Esophagus squamous epithelium (tissue), 5 donors: ENCODE measurements around the gene IQSEC3. TPM values are rescaled to one million over a fixed set of nuclear protein-coding genes. Genes with fewer than 3 reads are reported as not detected.
"Not testable (repeated sequence)": the region's sequence is repeated elsewhere in the genome, so short reads cannot be mapped to it uniquely, and the experiment has no call there.

Source experiments
- DNase-seq: peaks from one replicate; lab custom pipeline; 2025; lab: John Stamatoyannopoulos, UW
- H3K27ac ChIP-seq, 4 donors: fragments of 200-600 bp; sonication (generic); one replicate each; pipeline ENCODE4 v1.5.1; 2016 to 2019; ENCODE audit warnings: mild to moderate bottlenecking in 1 of 4
- H3K27me3 ChIP-seq, 4 donors: fragments of 200-600 bp; sonication (generic); 1 replicate in 3 of 4; 2 replicates in 1 of 4; pipeline versions ENCODE4 v1.5.1 to v1.6.0; 2017 to 2021; ENCODE audit warnings: antibody characterized with exemption in 1 of 4
- H3K36me3 ChIP-seq, 3 donors: fragments of 200-600 bp; sonication (generic); one replicate each; pipeline ENCODE4 v1.5.1; 2016 to 2019
- H3K4me1 ChIP-seq, 3 donors: fragments of 200-600 bp; sonication (generic); one replicate each; pipeline ENCODE4 v1.5.1; 2017 to 2019
- H3K4me3 ChIP-seq, 4 donors: fragments of 200-600 bp; sonication (generic); 1 replicate in 3 of 4; 2 replicates in 1 of 4; pipeline ENCODE4 v1.5.1; 2016 to 2019; ENCODE audit warnings: mild to moderate bottlenecking in 2 of 4, moderate library complexity in 1 of 4
- H3K9me3 ChIP-seq, 3 donors: fragments of 200-600 bp; sonication (generic); one replicate each; pipeline ENCODE4 v1.5.1; 2016 to 2019
- CTCF ChIP-seq, 6 experiments: fragments of 450-650 bp in 4 of 6; fragments of 200-600 bp in 2 of 6; sonication (generic) in 2 of 6; IDR thresholded peaks; one replicate each; pipeline ENCODE4 v1.5.1; 2016 to 2019; ENCODE audit warnings: antibody characterized with exemption in 6 of 6, mild to moderate bottlenecking in 4 of 6, moderate library complexity in 4 of 6
- POLR2A ChIP-seq, 4 donors: fragments of 450-650 bp; IDR thresholded peaks; one replicate each; pipeline ENCODE4 v1.6.1; 2017; ENCODE audit warnings: antibody characterized with exemption in 4 of 4, mild to moderate bottlenecking in 4 of 4, moderate library complexity in 3 of 4
- WGBS, 2 donors: methylation state at CpG; one replicate each; pipeline ENCODE4 v1.1.5; 2018; 5-methylcytosine and 5-hydroxymethylcytosine counted together
- intact Hi-C: fragments of 100-400 bp; cut with DNase I; formaldehyde crosslinking; loops from one replicate; pipeline ENCODE4 v1.15.0; 2022
- total RNA-seq, 4 donors: library from RNA; depleted of rRNA; stranded (reverse); fragments of >200 nt; gene quantifications; one replicate each; pipeline ENCODE4 v1.1.0, GENCODE V29; 2016
- donor health status: DM: yes; HTN: yes; CAD: no.

The IQSEC3 gene
- total RNA-seq, 4 donors from 2014 or later, result 0.04 to 0.95 (median 0.08) TPM; not detected in 1

- Histone ChIP-seq H3K9me3 (no peaks in the 10 kb centered on the region), H3K4me3 (peak overlapping the region in 1 of 4 donors; percentile 21), H3K27ac (no peak overlapping the region), H3K4me1 (peaks cover 3 to 14% (median 5%) of the 10 kb centered on the region in 3 donors), H3K36me3 (no peaks in the 10 kb centered on the region), H3K27me3 (peaks cover 0 to 80% (median 0%) of the 10 kb centered on the region in 4 donors)
- intact Hi-C loops, result no loop called here
- no peak for DNase-seq
- TF ChIP-seq CTCF (IDR thresholded peaks at IDR 0.05) (no peak), POLR2A (IDR thresholded peaks at IDR 0.05) (no peak)
- 46 to 67% methylated on average over 8 of the region's 8 CpGs for WGBS, 2 donors
These were observed 145.8 kb downstream of the IQSEC3 start for GRCh38 chr12:212415-212714.

- H3K27ac ChIP-seq, result no peak overlapping the region
- H3K9me3 ChIP-seq, result no peaks in the 10 kb centered on the region
- TF ChIP-seq CTCF (IDR thresholded peaks at IDR 0.05), result no peak
- TF ChIP-seq POLR2A (IDR thresholded peaks at IDR 0.05), result no peak
- H3K27me3 ChIP-seq, result peaks cover 0 to 77% (median 0%) of the 10 kb centered on the region in 4 donors
- 18 to 27% methylated on average over 8 to 11 of the region's 22 CpGs for WGBS, 2 donors
- DNase-seq, result no peak
- H3K4me3 ChIP-seq, result peak overlapping the region in 1 of 4 donors; percentile 26
- H3K36me3 ChIP-seq, result no peaks in the 10 kb centered on the region
- peaks cover 3 to 14% (median 5%) of the 10 kb centered on the region in 3 donors for H3K4me1 ChIP-seq
- intact Hi-C loops, result no loop called here
These were observed 146.4 kb downstream of the IQSEC3 start for GRCh38 chr12:212715-213526.

- DNase-seq, result no peak
- Histone ChIP-seq H3K27me3 (peaks cover 0 to 80% (median 0%) of the 10 kb centered on the region in 4 donors), H3K27ac (no peak overlapping the region), H3K4me3 (peak overlapping the region in 1 of 4 donors; percentile 26), H3K9me3 (no peaks in the 10 kb centered on the region), H3K4me1 (peaks cover 3 to 14% (median 5%) of the 10 kb centered on the region in 3 donors), H3K36me3 (no peaks in the 10 kb centered on the region)
- intact Hi-C loops, result no loop called here
- WGBS, 2 donors, result 20 to 31% methylated on average over 9 to 10 of the region's 12 CpGs
- TF ChIP-seq CTCF (IDR thresholded peaks at IDR 0.05) (no peak), POLR2A (IDR thresholded peaks at IDR 0.05) (no peak)
These were observed 147.0 kb downstream of the IQSEC3 start for GRCh38 chr12:213527-213932.

- peak within 1 kb of the TSS in 1 of 4 donors; percentile 26 for H3K4me3 ChIP-seq
- H3K27ac ChIP-seq, result no peak within 1 kb of the TSS
- H3K36me3 ChIP-seq, result no peaks in the 10 kb centered on the region
- TF ChIP-seq POLR2A (IDR thresholded peaks at IDR 0.05) (no peak), CTCF (IDR thresholded peaks at IDR 0.05) (no peak)
- H3K27me3 ChIP-seq, result peaks cover 0 to 79% (median 0%) of the 10 kb centered on the region in 4 donors
- H3K4me1 ChIP-seq, result peaks cover 3 to 14% (median 5%) of the 10 kb centered on the region in 3 donors
- H3K9me3 ChIP-seq, result no peaks in the 10 kb centered on the region
- WGBS, 2 donors, result 28 to 41% methylated on average over 6 to 7 of the region's 14 CpGs
- intact Hi-C loops, result no loop called here
- no peak for DNase-seq
These were observed 147.6 kb downstream of the IQSEC3 start, which contains the start of gene SLC6A12 for GRCh38 chr12:214003-214741. SLC6A12 (minus strand) TSS chr12:214157; CDS start chr12:209986, 4,171 bp downstream.

GRCh38 chr12:215116-215515, 148.5 kb downstream of the IQSEC3 start:
- DNase-seq, result no peak
- no peaks in the 10 kb centered on the region for H3K36me3 ChIP-seq
- no peak for TF ChIP-seq POLR2A (IDR thresholded peaks at IDR 0.05)
- TF ChIP-seq CTCF (IDR thresholded peaks at IDR 0.05), result no peak
- intact Hi-C loops, result no loop called here
- H3K4me3 ChIP-seq, result no peak overlapping the region
- 53 to 85% methylated on average over 3 to 5 of the region's 6 CpGs for WGBS, 2 donors
- no peak overlapping the region for H3K27ac ChIP-seq
- peaks cover 3 to 14% (median 5%) of the 10 kb centered on the region in 3 donors for H3K4me1 ChIP-seq
- peaks cover 0 to 78% (median 0%) of the 10 kb centered on the region in 4 donors for H3K27me3 ChIP-seq
- H3K9me3 ChIP-seq, result no peaks in the 10 kb centered on the region

- H3K36me3 ChIP-seq, DNase-seq, H3K4me3 ChIP-seq, H3K9me3 ChIP-seq, H3K27ac ChIP-seq, intact Hi-C loops: not testable (repeated sequence)
- 73 to 74% methylated on average over 6 of the region's 6 CpGs for WGBS, 2 donors
- peaks cover 0 to 76% (median 0%) of the 10 kb centered on the region in 4 donors for H3K27me3 ChIP-seq
- peaks cover 3 to 14% (median 5%) of the 10 kb centered on the region in 3 donors for H3K4me1 ChIP-seq
These were observed 150.5 kb downstream of the IQSEC3 start for GRCh38 chr12:217029-217428.
